Sigmoid colon (tissue), 4 donors: ENCODE data around the gene SLC6A8.

Source experiments
- CTCF ChIP-seq, 4 experiments: fragments of 450-650 bp in 3 of 4; fragments of 200-600 bp in 1 of 4; IDR thresholded peaks; one replicate each; pipeline ENCODE4 v1.5.1; 2016 to 2019; ENCODE audit warnings: antibody characterized with exemption in 4 of 4, mild to moderate bottlenecking in 3 of 4, moderate library complexity in 2 of 4
- EP300 ChIP-seq, 4 donors: sonication (generic); formaldehyde crosslinking; IDR thresholded peaks; one replicate each; pipeline ENCODE4 v1.6.1; 2017; ENCODE audit warnings: antibody characterized with exemption in 4 of 4
- POLR2A ChIP-seq, 2 donors: fragments of 450-650 bp; IDR thresholded peaks; one replicate each; pipeline ENCODE4 v1.6.1; 2016; ENCODE audit warnings: antibody characterized with exemption in 2 of 2, mild to moderate bottlenecking in 2 of 2, moderate library complexity in 2 of 2
- POLR2AphosphoS5 ChIP-seq, 4 donors: sonication (generic); formaldehyde crosslinking; IDR thresholded peaks; one replicate each; pipeline ENCODE4 v1.6.1; 2017; ENCODE audit warnings: antibody characterized with exemption in 4 of 4

GRCh38 chrX:153700376-153700945 is 12.7 kb downstream of the SLC6A8 start:
- TF ChIP-seq CTCF (IDR thresholded peaks at IDR 0.05), result no peak
- no peak for TF ChIP-seq POLR2A (IDR thresholded peaks at IDR 0.05)
- TF ChIP-seq EP300 (IDR thresholded peaks at IDR 0.05), result no peak
- peak in 1 of 4 donors; percentile 17 for TF ChIP-seq POLR2AphosphoS5 (IDR thresholded peaks at IDR 0.05)
